HG03432 (cell line): ENCODE measurements around the gene SHISA5.
"Not testable (repeated sequence)": the region's sequence is repeated elsewhere in the genome, so short reads cannot be mapped to it uniquely, and the experiment has no call there.

Source experiments
- ATAC-seq: cut with Tn5 transposase; IDR thresholded peaks from one replicate; pipeline ENCODE4 v1.9.1; 2021; ENCODE audit warnings: mild to moderate bottlenecking, moderate library complexity; ENCODE audit not compliant: unreplicated experiment

Gene SHISA5

DNA sequence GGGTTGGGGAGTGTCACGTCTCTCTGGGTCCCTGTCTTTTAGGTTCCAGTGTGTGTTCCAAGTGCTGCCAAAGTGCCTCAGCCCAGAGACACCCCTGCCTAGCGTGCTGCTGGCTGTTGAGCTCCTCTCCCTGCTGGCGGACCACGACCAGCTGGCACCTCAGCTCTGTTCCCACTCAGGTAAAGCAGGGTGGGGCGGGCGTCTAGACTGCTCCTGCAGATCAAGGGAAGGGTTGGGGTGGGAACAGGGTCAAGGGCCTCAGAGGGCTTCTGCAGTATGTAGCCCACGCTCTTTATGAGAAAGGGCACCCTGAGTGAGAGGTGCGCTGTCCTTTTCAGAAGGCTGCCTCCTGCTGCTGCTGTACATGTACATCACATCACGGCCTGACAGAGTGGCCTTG lies 40.3 kb downstream of the SHISA5 start:
- ATAC-seq = no peak

DNA sequence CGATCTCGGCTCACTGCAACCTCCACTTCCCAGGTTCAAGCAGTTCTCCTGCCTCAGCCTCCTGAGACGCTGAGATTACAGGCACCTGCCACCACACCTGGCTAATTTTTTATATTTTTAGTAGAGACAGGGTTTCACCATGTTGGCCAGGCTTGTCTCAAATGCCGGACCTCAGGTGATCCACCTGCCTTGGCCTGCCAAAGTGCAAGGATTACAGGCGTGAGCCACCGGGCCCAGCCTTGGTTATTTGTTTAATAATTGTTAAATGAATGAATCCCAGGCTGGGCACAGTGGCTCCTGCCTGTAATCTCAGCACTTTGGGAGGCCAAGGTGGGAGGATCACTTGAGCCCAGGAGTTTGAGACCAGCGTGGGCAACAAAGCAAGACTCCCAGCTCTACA lies 42.2 kb downstream of the SHISA5 start:
- not testable (repeated sequence) for ATAC-seq

DNA sequence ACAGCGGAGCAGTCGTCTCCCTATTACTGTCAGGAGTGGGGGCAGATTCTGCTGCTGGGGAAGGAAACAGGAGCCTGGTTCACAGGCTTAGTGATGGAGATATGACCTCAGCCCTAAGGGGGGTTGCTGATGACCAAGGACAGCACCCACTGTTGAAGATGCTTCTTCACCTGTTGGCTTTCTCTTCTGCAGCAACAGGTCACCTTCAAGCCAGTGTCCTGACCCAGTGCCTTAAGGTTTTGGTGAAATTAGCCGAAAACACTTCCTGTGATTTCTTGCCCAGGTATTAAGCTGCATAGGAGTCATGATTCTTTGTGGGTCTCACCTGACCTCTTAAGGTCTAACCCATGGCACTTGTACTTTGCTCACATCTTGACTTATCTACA lies 43.5 kb downstream of the SHISA5 start:
- no peak for ATAC-seq

DNA sequence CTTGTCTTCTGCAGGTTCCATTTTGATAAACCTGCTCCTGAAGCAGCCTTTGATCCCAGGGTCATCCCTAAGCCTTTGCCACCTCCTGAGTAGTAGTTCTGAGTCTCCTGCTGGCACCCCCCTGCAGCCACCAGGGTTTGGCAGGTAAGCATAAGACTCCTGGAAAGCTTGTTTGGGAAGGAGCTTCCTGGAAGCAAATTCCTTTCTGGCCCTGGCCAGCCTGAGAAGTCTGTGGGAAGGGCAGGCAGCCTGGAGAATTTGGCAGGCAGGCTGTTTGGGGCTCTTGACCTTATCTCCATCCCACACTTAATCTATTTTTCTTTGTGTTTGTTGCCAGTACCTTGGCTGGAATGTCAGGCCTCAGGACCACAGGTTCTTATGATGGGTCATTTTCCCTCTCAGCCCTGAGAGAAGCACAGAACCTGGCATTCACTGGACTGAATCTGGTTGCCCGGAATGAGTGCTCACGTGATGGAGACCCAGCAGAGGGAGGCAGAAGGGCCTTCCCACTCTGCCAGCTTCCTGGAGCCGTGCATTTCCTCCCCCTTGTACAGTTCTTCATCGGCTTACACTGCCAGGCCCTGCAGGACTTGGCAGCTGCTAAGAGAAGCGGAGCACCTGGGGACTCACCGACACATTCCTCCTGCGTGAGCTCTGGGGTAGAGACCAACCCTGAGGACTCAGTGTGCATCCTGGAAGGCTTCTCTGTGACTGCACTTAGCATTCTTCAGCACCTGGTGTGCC lies 44.0 kb downstream of the SHISA5 start:
- no peak for ATAC-seq

DNA sequence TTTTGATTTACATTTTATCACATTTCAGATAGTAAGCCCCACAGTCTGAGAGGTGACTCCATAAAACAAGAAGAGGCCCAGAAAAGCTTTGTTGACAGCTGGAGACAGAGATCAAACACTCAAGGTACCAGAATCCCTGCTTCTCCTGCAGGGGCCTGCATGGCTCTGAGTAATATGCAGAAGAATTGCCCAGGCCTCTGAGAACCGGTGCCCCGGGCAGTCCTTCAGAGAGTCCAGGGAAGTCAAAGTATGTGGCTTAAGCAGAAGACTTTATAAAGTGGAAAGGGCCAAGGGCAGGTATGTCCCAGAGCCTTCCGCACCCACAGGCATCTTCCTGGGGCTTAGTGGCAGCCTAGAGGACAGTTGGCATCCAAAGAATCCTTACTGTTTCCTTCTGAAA lies 44.6 kb downstream of the SHISA5 start:
- no peak for ATAC-seq

DNA sequence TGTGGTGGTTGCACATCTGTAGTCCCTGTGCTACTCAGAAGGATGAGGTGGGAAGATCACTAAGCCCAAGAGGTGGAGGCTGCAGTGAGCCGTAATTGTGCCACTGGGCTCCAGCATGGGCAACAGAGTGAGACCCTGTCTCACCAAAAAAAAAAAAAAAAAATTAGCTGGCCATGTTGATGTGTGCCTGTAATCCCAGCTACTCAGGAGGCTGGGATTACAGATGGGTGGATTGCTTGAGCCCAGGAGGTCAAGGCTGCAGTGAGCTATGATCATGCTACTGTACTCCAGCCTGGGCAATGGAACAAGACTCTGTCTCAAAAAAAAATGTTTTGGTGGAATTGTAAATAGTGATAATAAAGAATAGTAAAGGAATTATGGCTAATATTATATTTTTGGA lies 47.5 kb downstream of the SHISA5 start:
- no peak for ATAC-seq

DNA sequence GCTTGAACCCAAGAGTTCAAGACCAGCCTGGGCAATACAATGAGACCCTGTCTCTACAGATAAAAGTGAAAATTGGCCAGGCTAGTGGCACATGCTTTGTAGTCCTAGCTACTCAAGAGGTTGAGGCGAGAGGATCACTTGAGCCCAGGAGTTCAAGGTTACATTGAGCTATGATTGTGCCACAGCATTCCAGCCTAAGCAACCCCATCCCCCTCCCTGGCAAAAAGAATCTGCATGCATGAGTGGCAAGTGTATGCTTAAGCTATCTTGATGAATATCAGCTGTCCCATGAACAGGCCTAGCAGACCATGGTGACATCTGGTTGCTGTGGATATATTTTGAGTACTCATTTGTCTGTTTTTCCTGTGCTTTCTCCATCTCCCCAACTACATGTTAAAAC lies 52.7 kb downstream of the SHISA5 start:
- ATAC-seq = no peak

DNA sequence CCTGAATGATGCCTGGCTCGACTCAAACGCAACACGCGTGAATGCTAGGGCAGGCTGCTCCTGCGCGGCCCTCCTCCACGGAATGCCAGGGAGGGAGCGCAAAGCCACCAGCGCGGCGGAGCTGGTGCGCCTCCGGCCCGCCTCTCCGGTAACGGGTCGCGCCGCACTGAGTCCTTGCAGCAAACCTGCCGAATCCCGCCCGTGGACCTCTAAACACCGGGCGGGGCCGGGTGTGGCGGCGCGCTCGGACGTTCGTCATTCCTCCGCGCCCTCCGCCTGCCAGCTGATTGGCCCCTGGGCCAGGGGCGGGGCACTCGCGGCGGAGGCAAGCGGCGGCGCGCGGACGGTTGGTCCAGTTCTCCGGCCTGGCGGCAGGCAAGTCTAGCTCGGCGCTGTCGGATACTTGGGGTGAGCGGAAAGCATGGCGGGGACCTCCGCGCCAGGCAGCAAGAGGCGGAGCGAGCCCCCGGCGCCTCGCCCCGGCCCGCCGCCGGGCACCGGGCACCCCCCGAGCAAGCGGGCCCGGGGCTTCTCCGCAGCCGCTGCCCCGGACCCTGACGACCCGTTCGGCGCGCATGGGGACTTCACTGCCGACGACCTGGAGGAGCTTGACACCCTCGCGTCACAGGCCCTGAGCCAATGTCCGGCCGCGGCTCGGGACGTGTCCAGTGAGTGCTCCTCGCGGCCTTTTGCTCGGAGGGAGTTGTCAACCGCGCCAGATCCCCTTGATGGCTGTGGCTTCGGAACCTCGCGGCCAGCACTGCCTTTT lies 57.4 kb downstream of the SHISA5 start, which contains the start of gene ATRIP:
Gene ATRIP (plus strand): TSS at position 313 of the 769 bp plus-strand sequence. CDS start 109 bp downstream, at position 422.
- ATAC-seq = peak; percentile 90

DNA sequence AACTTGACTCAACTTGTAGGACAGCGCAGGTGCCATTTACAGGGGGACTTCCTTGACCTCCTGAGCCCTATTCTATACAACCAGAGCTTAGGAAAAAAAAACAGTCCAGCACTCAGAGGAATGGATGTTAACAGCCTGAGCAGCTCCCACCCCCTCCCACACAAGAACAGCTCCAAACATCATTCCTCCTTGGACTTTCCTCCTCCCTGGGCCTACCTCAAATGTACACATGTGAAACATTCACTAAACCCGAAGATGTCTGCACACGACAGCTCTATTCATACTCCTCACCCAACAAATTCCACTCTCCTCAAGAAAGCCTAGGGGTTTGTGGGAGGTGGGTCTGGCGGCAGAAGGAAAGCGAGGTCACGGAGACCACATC lies 57.9 kb downstream of the SHISA5 start:
- ATAC-seq = no peak

DNA sequence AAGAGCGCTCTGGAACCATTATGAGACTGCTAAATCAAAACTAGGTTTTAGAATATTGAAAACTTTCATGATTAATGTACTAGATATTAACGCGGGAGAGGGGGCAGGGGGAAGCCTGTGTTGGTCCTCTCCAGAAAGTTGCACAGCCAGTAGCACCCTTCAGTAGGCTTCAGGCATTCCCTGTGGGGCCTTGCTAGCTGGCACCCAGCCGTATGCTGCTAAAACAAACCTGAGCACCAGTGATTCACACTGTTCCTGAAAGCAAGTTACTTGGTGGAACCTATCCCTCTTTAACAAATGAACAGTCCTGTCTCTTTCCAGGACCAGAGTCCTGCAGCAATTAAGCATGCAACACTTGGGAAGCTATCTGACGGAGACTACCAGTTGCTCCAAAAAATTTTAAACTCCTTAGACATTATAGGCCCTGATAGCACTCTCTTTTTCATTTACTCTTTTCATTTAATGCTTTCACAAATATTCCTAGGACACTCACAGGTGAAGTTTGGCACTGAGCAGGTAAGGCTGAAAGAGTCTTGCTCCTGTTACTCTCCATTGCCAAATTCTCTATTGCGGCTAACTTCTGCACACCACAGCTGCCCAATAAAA lies 58.6 kb downstream of the SHISA5 start:
- no peak for ATAC-seq

DNA sequence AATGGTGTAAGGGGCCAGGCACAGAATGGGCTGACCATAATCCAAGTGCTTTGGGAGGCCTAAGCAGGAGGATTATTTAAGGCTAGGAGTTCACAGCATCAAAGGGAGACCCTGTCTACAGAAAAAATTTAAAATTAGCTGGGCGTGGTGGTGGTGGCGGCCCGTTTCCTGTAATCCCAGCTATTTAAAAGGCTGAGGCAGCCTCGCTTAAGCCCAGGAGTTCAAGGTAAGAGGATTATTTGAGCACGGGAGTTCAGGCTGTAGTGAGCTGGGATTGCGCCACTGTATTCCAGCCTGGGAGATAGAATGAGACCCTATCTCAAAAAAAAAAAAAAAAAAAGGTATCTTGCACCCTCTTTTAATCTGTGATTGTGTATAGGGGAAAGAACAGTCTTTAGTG lies 62.0 kb downstream of the SHISA5 start:
- ATAC-seq = no peak

DNA sequence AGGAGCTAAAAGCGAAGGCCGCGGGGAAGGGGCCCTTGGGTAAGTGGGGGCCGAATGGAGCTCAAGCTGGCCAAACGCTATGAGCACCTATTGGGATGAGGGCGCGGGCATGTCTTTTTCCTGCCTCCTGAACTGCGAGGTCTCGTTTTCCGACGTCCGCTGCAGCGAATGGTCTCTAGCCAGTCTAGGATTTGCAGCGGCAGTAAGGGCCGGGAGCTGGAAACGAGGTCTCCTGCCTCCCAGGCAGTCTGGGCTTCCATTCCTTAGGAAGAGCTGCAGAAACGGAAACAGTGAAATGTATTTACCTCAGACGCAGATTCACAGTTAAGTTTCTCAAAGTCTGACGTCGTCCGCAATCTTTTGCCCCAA lies 63.4 kb downstream of the SHISA5 start:
- peak; percentile 7 for ATAC-seq

DNA sequence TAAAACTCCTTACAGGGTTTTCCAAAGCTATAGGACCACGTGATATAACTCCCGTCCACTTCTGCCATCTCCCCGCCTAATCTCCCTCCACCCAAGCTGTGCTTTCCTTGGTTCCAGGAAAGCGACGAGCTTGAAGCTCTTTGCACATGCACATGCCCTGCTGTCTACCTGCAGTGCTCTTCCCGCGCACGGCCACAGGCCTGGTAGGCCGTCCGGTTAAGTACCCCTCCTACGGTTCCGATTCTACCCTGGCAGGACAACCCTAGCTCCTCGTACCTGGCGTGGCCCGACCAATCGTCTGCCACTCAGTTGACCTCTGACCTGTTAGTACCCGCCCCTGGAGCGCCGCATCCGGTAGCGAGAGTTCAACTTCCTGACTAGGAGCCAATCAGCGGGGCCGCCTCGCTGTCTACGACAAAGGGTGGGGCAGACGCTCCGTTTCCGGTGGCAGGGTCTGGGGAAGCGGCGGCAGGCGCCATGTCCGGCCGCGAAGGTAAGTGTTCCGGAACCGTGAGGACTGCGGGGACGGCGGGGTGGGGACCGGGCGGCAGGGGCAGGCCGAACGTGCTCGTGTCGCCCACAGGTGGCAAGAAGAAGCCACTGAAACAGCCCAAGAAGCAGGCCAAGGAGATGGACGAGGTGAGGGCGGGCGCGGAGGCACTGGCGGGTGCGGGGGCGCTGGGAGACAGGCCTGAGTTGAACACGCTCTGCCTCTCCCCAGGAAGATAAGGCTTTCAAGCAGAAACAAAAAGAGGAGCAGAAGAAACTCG lies 64.0 kb downstream of the SHISA5 start, which contains the start of the genes CCDC51 and TMA7:
Gene CCDC51 (minus strand): TSS at position 300 of the 770 bp plus-strand sequence. CDS start 4,991 bp downstream, outside the sequence.
Gene TMA7 (plus strand): TSS at position 438 of the 770 bp plus-strand sequence. CDS start 40 bp downstream, at position 478.
- ATAC-seq = peak; percentile 93

DNA sequence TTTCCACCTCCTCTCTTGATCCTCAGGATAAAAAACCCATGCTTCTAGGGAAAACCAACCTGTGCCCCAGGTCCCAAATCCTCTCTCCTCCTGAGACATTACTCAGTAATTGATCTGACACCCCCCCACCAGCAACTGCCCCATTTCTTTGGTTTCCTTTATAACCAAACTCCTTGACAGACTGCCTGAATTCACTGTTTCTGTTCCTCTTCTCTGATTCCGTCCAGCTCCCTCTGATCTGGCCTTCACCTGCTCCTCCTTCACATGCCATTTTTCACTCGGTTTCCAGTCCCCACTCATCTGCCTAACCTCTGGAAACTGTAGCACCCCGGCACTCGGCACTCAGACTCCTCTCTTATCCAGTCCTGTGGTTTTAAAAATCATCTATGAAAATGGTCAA lies 66.2 kb downstream of the SHISA5 start:
- ATAC-seq = no peak

DNA sequence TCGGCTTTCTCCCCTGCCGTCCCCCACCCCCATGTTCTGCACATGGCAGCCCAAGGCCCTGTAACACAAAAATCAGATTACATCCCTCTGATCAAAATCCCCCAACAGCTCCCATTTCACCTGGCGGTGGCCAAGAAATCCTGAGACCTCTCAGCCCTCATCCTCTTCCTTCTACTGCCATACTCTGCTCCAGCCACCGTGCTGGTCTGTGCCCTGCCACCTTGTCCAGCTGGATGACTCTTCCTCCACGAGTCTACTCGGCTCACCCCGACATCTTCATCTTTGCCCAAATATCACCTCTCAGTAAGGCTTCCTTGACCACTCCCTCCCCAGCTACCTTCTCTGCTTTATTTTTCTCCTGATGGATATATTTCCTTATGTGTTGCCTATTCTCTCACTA lies 67.1 kb downstream of the SHISA5 start:
- ATAC-seq = no peak

DNA sequence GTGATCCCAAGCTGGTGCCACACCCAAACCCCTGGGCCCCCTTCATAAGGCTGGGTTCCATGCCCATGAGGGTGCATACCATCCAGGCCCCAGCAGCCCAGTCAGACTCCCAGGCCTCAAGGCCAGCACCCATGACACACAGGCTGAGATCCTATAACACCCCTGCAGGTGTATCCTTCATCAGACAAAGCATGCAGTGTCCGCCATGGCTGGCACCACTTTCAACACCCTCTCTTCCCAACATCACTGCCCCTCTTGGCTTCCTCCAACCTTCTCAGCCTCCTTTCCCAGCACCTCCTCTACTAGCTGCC lies 67.5 kb downstream of the SHISA5 start:
- no peak for ATAC-seq

DNA sequence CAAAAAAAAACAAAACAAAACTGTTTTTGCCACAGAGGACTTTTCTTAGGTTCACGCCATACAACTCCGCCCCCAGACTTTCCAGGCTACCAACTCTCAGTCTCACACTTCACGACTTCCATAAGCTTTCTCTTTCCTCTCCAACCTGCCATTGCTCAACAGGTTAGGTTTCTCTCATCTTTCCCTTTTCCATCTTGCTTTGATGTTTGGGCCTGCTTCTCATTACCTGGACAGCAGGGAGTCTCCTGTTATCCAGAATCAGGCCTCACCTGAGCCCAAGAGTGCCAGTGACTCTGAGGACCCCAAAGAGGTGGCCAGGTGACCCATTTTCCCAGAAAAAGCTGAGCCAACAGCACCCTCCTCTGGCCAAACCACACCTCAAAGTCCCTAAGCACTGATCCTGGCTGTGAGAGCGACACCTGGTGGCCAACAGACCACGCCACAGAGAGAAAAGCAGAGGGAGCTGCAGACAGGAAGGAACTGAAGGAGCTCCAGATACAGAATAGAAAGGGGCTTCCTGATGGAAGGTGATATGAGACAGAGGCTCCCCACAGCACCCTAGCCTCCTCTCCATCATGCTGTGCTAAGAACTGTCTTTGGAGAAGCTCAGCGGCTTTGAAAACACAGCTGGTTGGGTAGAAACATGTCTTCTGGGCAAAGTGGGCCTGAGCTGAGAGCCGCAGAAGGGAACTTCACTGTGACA lies 68.0 kb downstream of the SHISA5 start:
- ATAC-seq = peak; percentile 31

DNA sequence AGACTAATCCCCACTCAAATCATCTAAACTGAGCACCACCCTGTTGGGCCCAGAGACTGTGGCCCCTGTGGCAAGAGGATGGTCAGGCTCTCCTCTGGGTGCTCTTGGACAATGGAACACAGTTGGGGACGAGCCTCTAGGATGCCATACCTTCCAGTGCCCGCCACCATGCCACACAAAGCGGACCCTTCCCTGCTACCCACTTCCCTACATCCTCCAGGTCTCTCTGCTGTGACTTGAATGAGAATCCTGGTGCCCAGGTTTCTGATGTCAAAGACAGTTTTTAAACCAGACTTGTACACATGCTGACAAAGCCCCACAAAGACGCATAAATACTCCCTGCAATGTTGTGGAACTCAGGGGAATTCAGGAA lies 68.8 kb downstream of the SHISA5 start:
- ATAC-seq = no peak

DNA sequence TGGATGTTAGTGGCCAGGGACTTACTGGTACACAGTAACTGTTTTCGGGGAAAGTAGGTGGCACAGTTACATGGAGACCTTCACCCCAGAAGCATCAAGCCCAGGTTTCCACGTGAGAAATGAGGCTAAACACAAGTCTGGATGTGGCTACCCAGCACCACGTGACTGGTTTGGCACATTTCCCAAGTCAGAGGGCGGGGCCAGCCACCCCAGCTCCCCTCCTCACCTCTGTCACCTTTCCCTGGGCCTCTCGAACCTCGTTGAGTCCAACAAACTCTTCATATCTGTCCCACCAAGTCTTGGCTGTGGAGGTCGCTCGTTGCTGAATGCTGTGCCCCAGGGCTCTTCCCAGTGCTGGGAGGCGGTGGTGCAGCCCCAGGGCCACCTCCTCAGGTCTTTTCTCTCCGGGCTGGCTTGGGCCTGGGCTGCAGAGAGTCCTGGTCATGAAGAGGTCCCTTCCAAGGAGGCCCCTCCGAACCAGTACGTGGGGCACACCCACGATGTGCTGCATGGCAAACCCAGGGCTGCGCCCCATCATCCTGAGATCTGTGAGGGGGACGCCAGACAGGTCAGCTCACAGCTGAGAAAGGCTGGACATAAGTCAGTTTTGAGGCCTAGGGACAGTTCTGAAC lies 69.3 kb downstream of the SHISA5 start:
- ATAC-seq = no peak

DNA sequence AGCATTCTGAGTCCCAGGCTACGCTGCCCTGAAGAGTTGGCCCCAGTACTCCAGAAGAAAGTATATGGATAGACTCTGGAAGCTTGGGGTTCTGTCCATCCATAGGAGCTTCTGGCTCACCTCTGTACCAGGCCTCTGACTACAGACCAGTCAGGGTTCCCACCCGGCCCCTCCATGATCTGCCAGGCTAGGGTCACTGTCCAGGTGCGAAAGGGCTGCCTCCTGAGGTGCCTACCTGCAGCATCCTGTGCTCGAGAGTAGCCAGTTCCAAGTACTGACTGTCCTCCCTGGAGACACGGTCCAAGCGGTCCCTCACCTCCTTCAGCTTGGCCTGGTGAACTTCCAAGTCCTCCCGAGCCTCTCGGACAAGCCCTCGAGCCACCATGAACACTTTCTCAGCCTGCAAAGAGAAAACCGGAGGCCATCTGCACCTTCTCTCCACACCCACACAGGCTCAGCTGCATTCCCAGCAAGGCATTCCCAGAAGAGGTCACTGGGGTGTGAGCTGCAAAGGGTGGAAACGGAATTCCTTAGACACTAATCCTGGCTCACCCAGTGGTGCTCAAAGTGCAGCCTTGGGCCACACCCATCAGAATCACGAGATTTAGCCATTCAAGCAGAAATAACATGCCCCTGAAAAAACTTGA lies 70.4 kb downstream of the SHISA5 start:
- ATAC-seq = no peak
